ENCODE results near the gene E2F3.

Gene E2F3

GRCh38 chr6:20401205-20402091 is at the start of gene E2F3:
Gene E2F3 (plus strand): TSS chr6:20401879. CDS start chr6:20402233, 354 bp downstream.
- DNase-seq (ENCODE audit: low read depth) = peak; percentile 98

- no peak for DNase-seq (ENCODE audit: low read depth)
Measured at GRCh38 chr6:20352346-20352745, 49.3 kb upstream of the E2F3 start.

- DNase-seq (ENCODE audit: low read depth) = no peak
Measured at GRCh38 chr6:20353134-20353533, 48.5 kb upstream of the E2F3 start.

GRCh38 chr6:20354366-20354765 is 47.3 kb upstream of the E2F3 start:
- no peak for DNase-seq (ENCODE audit: low read depth)

- DNase-seq (ENCODE audit: low read depth) = no peak
Measured at GRCh38 chr6:20360471-20361119, 41.1 kb upstream of the E2F3 start.

- no peak for DNase-seq (ENCODE audit: low read depth)
Measured at GRCh38 chr6:20362623-20363022, 39.1 kb upstream of the E2F3 start.

GRCh38 chr6:20364327-20364726 is 37.4 kb upstream of the E2F3 start:
- no peak for DNase-seq (ENCODE audit: low read depth)

- DNase-seq (ENCODE audit: low read depth) = no peak
Measured at GRCh38 chr6:20365456-20365855, 36.2 kb upstream of the E2F3 start.

- no peak for DNase-seq (ENCODE audit: low read depth)
Measured at GRCh38 chr6:20366082-20366830, 35.4 kb upstream of the E2F3 start.

GRCh38 chr6:20367743-20368485 is 33.8 kb upstream of the E2F3 start:
- DNase-seq (ENCODE audit: low read depth) = no peak

GRCh38 chr6:20370393-20370792 is 31.3 kb upstream of the E2F3 start:
- no peak for DNase-seq (ENCODE audit: low read depth)

- no peak for DNase-seq (ENCODE audit: low read depth)
Measured at GRCh38 chr6:20370801-20371200, 30.9 kb upstream of the E2F3 start.

- no peak for DNase-seq (ENCODE audit: low read depth)
Measured at GRCh38 chr6:20375436-20375835, 26.2 kb upstream of the E2F3 start.

GRCh38 chr6:20377623-20378265 is 23.9 kb upstream of the E2F3 start:
- peak; percentile 54 for DNase-seq (ENCODE audit: low read depth)

GRCh38 chr6:20379231-20379630 is 22.4 kb upstream of the E2F3 start:
- no peak for DNase-seq (ENCODE audit: low read depth)

GRCh38 chr6:20386218-20386617 is 15.5 kb upstream of the E2F3 start:
- DNase-seq (ENCODE audit: low read depth) = no peak

- DNase-seq (ENCODE audit: low read depth) = no peak
Measured at GRCh38 chr6:20389066-20389465, 12.6 kb upstream of the E2F3 start.

- DNase-seq (ENCODE audit: low read depth) = no peak
Measured at GRCh38 chr6:20393297-20393696, 8.4 kb upstream of the E2F3 start.

- DNase-seq (ENCODE audit: low read depth) = no peak
Measured at GRCh38 chr6:20399518-20399917, 2.2 kb upstream of the E2F3 start.

- DNase-seq (ENCODE audit: low read depth) = no peak
Measured at GRCh38 chr6:20400456-20401204, 1.0 kb upstream of the E2F3 start.

GRCh38 chr6:20402092-20402341 is 338 bp downstream of the E2F3 start:
- no peak for DNase-seq (ENCODE audit: low read depth)

All from GM04503 (cell line).